Body of pancreas (tissue), 4 donors: ENCODE results near the gene UEVLD. TPM values are rescaled to one million over a fixed set of nuclear protein-coding genes. Genes with fewer than 3 reads are reported as not detected.

Experiments
- ATAC-seq: fragments of 150-250 bp; one replicate; pipeline ENCODE4 v1.9.1; 2016
- DNase-seq, 4 donors: peaks; one replicate each; pipeline ENCODE4 v3.0.0-alpha.2; 2019
- H3K27ac ChIP-seq, 4 donors: fragments of 200-600 bp; sonication (generic); 1 replicate in 3 of 4; 2 replicates in 1 of 4; pipeline versions ENCODE4 v1.5.1 to v1.6.1; 2016 to 2019; ENCODE audit warnings: mild to moderate bottlenecking in 1 of 4, mixed read lengths in 1 of 4, moderate library complexity in 1 of 4
- H3K27me3 ChIP-seq, 2 donors: fragments of 200-600 bp; sonication (generic); one replicate each; pipeline ENCODE4 v1.6.0; 2016; ENCODE audit warnings: mild to moderate bottlenecking in 1 of 2
- H3K36me3 ChIP-seq, 2 donors: fragments of 200-600 bp; sonication (generic); replicated peaks in 1 of 2; 2 replicates each; pipeline ENCODE4 v1.5.1; 2016; ENCODE audit warnings: low read depth in 2 of 2; ENCODE audit not compliant: insufficient read depth in 1 of 2
- H3K4me1 ChIP-seq: fragments of 200-600 bp; sonication (generic); one replicate; pipeline ENCODE4 v1.6.0; 2016
- H3K4me3 ChIP-seq, 2 donors: fragments of 200-600 bp; sonication (generic); 1 replicate in 1 of 2; 2 replicates in 1 of 2; pipeline ENCODE4 v1.5.1; 2016 to 2019
- H3K9me3 ChIP-seq, 3 donors: fragments of 200-600 bp; sonication (generic); 1 replicate in 2 of 3; 2 replicates in 1 of 3; pipeline ENCODE4 v1.5.1; 2016
- POLR2A ChIP-seq, 3 donors: fragments of 450-650 bp; IDR thresholded peaks; one replicate each; pipeline ENCODE4 v1.6.1; 2016; ENCODE audit warnings: antibody characterized with exemption in 3 of 3, mild to moderate bottlenecking in 2 of 3
- whole genome bisulfite sequencing, 2 donors: methylation state at CpG; one replicate each; pipeline ENCODE4 v1.1.5; 2017; 5-methylcytosine and 5-hydroxymethylcytosine counted together
- intact Hi-C: fragments of 100-400 bp; cut with DNase I; formaldehyde crosslinking; loops from one replicate; pipeline ENCODE4 v1.15.1; 2023
- total RNA-seq, 2 donors: library from RNA; depleted of rRNA; stranded (reverse); fragments of >200 nt; gene quantifications; one replicate each; pipeline ENCODE4 v1.1.0, GENCODE V29; 2016
- TF ChIP-seq, protein P1 (sequence below), 7 experiments: fragments of 450-650 bp in 4 of 7; fragments of 200-600 bp in 3 of 7; sonication (generic) in 3 of 7; IDR thresholded peaks; one replicate each; pipeline ENCODE4 v1.5.1; 2016 to 2019; ENCODE audit warnings: antibody characterized with exemption in 7 of 7

Gene UEVLD
- total RNA-seq, 2 donors from 2014 or later, result 5.6 to 8.8 TPM

DNA sequence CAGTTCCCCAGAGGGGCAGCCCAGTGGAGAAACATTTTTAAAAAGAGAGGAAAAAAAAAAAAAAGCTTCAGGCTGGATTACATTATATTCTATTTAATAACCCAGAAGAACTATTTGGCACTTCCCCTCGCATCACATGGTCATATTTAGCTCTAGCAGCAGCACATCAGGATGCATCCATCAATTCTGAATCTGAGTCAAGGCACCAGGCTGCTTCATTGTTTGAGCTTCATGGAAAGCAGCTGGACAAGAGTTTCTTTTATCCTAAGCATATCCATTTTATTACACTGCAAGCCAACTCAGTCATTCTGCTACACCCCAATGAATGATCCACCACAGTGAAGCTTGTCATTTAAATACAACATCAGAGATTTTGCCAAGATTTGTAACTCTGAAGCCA lies 35.6 kb upstream of the UEVLD start:
- ATAC-seq, result no peak
- WGBS, 2 donors, result 95 to 100% methylated on average over 1 of the region's 1 CpG
- intact Hi-C loops, result no loop called here
- Histone ChIP-seq H3K36me3 (no peaks in the 10 kb centered on the region), H3K9me3 (no peaks in the 10 kb centered on the region), H3K27ac (no peak overlapping the region), H3K27me3 (no peaks in the 10 kb centered on the region), H3K4me1 (peaks cover 14% of the 10 kb centered on the region), H3K4me3 (no peak overlapping the region)
- DNase-seq, result no peak
- TF ChIP-seq POLR2A (IDR thresholded peaks at IDR 0.05), result no peak
- TF ChIP-seq, protein P1, sequence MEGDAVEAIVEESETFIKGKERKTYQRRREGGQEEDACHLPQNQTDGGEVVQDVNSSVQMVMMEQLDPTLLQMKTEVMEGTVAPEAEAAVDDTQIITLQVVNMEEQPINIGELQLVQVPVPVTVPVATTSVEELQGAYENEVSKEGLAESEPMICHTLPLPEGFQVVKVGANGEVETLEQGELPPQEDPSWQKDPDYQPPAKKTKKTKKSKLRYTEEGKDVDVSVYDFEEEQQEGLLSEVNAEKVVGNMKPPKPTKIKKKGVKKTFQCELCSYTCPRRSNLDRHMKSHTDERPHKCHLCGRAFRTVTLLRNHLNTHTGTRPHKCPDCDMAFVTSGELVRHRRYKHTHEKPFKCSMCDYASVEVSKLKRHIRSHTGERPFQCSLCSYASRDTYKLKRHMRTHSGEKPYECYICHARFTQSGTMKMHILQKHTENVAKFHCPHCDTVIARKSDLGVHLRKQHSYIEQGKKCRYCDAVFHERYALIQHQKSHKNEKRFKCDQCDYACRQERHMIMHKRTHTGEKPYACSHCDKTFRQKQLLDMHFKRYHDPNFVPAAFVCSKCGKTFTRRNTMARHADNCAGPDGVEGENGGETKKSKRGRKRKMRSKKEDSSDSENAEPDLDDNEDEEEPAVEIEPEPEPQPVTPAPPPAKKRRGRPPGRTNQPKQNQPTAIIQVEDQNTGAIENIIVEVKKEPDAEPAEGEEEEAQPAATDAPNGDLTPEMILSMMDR (IDR thresholded peaks at IDR 0.05), result no peak

DNA sequence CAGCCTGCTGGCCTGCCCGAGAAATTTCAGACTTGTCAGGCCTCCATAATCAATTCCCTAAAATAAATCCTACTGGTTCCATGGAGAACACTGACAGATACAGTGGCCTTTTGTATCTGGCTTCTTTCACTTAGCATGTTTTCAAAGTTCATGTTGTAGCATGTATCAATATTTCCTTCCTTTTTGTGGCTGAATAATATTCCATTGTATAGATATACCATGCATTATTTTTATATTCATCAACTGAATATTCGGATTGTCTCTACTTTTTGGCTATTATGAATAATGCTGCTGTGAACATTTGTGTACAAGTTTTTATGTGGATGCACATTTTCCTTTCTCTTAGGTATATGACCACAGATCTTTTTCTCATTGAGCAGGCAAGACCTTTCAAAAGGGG lies 35.2 kb upstream of the UEVLD start:
- no peaks in the 10 kb centered on the region for H3K9me3 ChIP-seq
- TF ChIP-seq, protein P1 (IDR thresholded peaks at IDR 0.05), result no peak
- no peak for TF ChIP-seq POLR2A (IDR thresholded peaks at IDR 0.05)
- DNase-seq (no peak), ATAC-seq (no peak)
- H3K4me1 ChIP-seq, result peaks cover 19% of the 10 kb centered on the region
- 93 to 98% methylated on average over 2 of the region's 2 CpGs for WGBS, 2 donors
- no peak overlapping the region for H3K4me3 ChIP-seq
- no peaks in the 10 kb centered on the region for H3K27me3 ChIP-seq
- H3K36me3 ChIP-seq, result no peaks in the 10 kb centered on the region
- intact Hi-C loops, result no loop called here
- H3K27ac ChIP-seq, result no peak overlapping the region

DNA sequence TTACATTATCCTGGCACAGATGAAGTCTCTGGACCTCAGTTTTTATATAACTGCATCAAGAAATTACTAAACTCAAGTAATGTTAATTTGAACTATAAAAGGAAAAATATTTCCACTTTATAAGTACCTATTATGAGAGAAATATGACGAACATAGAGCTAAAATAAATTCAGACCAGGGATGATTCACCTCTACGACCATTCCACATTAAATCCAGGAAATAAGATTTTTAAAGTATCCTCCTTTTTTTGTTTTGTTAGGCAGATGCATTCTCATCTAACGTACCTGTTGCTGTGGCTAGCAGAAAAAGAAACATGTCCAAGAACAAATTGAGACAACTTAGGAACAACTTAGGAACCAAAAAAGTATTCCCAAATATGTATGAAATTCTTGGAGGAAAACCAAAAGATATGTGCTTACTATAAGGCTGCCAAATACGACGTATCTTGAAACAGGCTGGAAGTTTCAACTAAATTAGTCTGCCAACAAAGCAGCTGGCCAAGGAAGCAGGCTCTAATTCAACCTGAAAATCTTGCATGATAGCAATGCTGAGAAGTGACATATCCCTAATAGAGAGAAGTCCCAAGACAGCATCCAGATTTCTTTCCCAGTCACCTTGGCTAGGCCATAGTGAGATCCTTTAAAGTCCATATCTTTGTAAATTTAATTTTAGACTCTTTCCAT lies 29.9 kb upstream of the UEVLD start:
- Histone ChIP-seq H3K9me3 (no peaks in the 10 kb centered on the region), H3K4me3 (no peak overlapping the region), H3K36me3 (peaks cover 6 to 13% of the 10 kb centered on the region in 2 donors), H3K27me3 (no peaks in the 10 kb centered on the region), H3K27ac (peak overlapping the region in 2 of 4 donors; percentile 16 to 33), H3K4me1 (peaks cover 21% of the 10 kb centered on the region)
- TF ChIP-seq, protein P1 (IDR thresholded peaks at IDR 0.05), result no peak
- TF ChIP-seq POLR2A (IDR thresholded peaks at IDR 0.05), result no peak
- 18 to 19% methylated on average over 5 of the region's 5 CpGs for WGBS, 2 donors
- DNase-seq, result peak in 2 of 4 donors; percentile 35 to 44
- no peak for ATAC-seq
- intact Hi-C loops, result no loop called here

DNA sequence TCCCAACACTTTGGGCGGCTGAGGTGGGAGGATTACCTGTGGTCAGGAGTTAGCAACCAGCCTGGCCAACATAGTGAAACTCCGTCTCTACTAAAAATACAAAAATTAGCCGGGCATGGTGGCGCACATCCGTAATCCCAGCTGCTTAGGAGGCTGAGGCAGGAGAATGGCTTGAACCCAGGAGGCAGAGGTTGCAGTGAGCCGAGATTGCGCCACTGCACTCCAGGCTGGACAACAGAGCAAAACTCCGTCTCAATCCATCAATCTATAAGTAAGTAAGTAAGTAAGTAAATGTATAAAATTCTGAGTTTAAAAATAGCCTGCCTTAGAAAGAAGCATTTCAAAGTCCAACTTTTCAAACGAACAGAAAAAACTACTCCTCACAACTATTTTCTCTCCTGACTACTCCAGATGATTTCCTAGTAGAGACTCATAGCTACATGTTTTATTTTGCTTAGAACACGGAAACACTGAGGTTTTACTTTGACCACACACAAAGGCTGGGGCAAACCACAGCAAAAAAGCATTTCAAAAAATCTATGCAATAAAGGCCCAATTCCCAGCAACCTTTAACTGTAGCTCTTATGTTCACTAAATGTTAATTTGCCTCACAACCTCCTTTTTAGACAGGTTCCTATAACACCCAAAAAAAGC lies 29.3 kb upstream of the UEVLD start:
- Histone ChIP-seq H3K27ac (peak overlapping the region in 2 of 4 donors; percentile 16 to 24), H3K4me3 (no peak overlapping the region), H3K27me3 (no peaks in the 10 kb centered on the region), H3K36me3 (peaks cover 6 to 13% of the 10 kb centered on the region in 2 donors), H3K4me1 (peaks cover 21% of the 10 kb centered on the region), H3K9me3 (no peaks in the 10 kb centered on the region)
- WGBS, 2 donors, result 71 to 75% methylated on average over 10 of the region's 10 CpGs
- no peak for TF ChIP-seq POLR2A (IDR thresholded peaks at IDR 0.05)
- TF ChIP-seq, protein P1 (IDR thresholded peaks at IDR 0.05), result no peak
- intact Hi-C loops, result no loop called here
- DNase-seq, result no peak
- ATAC-seq, result no peak
